GM10847 (cell line): ENCODE measurements around the gene TAS2R40.

ENCODE experiments used
- POLR2A ChIP-seq: IDR thresholded peaks from 2 replicates; pipeline ENCODE4 v1.6.1; 2011; ENCODE audit not compliant: insufficient read length; ENCODE audit errors: extremely low read depth

Gene TAS2R40

DNA sequence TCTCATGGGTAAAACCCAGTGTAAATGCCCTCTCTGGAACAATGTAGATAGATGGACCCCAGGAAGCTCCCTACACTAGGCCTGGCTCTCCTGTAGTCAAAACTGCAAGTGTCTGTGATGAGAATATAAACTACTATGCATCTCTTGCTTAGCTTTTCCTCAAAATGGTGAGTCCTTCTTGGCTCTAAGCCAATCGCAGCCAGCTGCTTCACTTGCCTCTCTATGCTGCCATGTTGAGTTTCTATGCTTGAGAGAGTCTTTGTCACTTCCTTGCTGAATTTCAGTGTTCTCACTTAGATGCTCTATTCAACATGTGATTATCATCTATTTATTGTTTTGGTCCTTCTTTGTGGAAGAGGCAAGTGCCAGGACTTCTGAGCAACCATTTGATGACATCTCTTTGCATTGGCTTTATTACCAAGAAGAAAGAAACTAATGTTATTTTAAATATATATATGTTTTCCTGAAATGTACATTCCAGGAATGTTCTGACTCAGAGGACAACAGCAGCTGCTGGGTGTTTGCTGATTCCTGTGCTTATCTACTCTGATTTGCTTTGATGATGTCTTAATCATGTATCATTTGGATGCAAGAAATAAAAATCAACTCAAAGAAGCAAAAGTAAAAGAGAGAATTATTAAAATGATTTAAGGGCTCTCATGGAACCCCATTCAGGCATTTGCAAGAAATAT, 16.6 kb downstream of the TAS2R40 start:
- TF ChIP-seq POLR2A: no peak

- TF ChIP-seq POLR2A: no peak
Measured at GRCh38 chr7:143239813-143240212, 18.0 kb downstream of the TAS2R40 start.

GRCh38 chr7:143240291-143241168, 18.7 kb downstream of the TAS2R40 start:
- TF ChIP-seq POLR2A: no peak

GRCh38 chr7:143242306-143242705, 20.5 kb downstream of the TAS2R40 start:
- no peak for TF ChIP-seq POLR2A

- no peak for TF ChIP-seq POLR2A
Measured at GRCh38 chr7:143243111-143243510, 21.3 kb downstream of the TAS2R40 start.

GRCh38 chr7:143243614-143244013, 21.8 kb downstream of the TAS2R40 start:
- TF ChIP-seq POLR2A: no peak

GRCh38 chr7:143244321-143244720, 22.5 kb downstream of the TAS2R40 start:
- TF ChIP-seq POLR2A: no peak

DNA sequence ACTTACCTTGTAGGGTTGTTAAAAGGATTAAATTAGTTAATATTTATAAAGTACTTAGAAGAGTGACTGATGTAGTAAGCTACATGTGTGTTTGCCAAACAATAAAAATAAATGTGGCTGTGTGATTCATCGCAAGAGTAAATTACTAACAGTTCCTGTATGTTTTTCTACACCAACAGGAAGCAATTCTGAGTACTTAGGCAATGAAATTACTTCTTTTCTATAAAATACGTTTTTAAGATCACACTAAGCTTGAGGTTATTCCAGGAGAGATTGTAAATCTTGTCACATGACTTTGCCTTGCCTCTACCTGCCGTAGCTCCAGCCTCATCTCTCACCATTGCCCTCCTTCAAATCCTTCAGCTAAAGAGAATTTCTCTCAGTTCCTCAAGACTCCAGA, 23.3 kb downstream of the TAS2R40 start:
- no peak for TF ChIP-seq POLR2A

DNA sequence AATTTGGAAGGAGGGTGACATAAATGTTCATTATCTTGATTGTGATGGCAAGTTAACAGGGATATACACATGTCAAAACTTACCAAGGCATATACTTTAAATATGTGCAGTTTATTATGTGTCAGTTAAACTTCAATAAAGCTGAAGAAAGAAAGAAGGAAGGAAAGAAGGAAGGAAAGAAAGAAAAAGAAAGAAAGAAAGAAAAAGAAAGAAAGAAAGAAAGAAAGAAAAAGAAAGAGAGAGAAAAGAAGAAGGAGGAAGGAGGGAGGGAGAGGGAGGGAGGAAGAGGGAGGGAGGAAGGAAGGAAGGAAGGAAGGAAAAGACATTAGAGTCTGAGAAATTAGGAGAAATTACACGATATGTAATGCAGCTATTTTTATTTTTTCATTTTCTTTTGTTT, 25.5 kb downstream of the TAS2R40 start:
- TF ChIP-seq POLR2A: no peak

- no peak for TF ChIP-seq POLR2A
Measured at GRCh38 chr7:143248761-143249354, 27.0 kb downstream of the TAS2R40 start.

- no peak for TF ChIP-seq POLR2A
Measured at GRCh38 chr7:143250199-143250598, 28.4 kb downstream of the TAS2R40 start.

DNA sequence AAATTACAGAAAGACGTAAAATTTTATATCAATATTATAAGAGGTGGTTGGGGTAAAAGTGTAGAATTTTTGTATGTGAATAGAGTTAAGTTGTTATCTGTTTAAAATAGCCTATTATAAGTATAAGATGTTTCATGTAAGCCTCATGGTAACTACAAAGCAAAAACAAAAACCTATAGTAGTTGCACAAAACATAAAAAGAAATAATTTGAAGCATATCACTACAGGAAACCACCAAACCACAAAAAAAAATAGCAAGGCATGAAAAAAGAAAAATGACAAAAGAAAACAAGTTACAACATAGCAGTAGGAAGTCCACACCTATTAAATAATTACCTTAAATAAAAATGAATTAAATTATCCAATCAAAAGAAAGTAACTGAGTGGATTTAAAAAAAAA, 29.0 kb downstream of the TAS2R40 start:
- no peak for TF ChIP-seq POLR2A

DNA sequence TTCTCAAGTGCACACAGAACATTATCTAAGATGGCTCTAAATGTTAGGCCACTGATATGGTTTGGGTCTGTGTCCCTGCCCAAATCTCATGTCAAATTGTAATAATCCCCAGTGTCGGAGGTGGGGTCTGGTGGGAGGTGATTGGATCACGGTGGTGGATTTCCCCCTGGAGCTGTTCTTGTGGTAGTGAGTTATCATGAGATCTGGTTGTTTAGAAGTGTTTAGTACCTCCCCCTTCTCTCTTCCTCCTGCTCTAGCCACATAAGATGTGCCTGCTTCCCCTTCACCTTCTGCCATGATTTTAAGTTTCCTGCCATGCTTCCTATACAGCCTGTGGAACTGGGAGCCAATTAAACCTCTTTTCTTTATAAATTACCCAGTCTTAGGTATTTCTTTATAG, 30.2 kb downstream of the TAS2R40 start:
- TF ChIP-seq POLR2A: no peak

DNA sequence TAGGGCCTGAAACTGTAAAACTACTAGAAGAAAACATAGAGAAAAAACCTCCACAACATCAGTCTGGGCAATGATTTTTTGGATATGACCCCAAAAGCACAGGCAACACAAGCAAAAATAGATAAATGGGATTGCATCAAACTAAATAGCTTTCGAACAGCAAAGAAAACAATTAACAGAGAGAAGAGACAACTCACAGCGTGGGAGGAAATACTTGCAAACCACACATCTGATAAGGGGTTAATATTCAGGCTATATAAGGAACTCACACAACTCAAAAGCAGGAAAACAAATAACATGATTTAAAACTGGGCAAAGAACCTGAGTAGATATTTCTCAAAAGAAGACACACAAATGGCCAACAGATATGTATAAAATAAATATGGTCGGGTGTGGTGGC, 33.7 kb downstream of the TAS2R40 start:
- TF ChIP-seq POLR2A: no peak

DNA sequence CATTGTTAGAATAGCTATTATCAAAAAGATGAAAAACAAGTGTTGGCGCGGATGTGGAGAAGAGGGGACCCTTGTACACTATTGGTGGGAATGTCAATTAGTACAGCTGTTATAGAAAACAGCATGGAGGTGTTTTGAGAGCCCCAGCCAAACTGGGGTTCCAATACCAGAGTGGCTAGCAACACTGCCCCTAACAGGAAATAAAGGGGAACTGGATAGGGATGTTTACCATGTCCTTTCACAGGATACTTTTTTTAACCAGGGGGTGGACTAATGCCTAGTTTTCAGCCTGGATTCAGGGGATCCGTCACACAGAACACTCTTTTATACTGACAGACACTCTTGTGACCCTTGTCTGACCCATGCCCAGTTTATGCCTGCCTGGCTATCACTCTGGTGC, 34.5 kb downstream of the TAS2R40 start:
- TF ChIP-seq POLR2A: no peak

GRCh38 chr7:143256932-143257331, 35.1 kb downstream of the TAS2R40 start:
- TF ChIP-seq POLR2A: no peak
